Measurements from ENCODE around the gene PPM1E.

DNA sequence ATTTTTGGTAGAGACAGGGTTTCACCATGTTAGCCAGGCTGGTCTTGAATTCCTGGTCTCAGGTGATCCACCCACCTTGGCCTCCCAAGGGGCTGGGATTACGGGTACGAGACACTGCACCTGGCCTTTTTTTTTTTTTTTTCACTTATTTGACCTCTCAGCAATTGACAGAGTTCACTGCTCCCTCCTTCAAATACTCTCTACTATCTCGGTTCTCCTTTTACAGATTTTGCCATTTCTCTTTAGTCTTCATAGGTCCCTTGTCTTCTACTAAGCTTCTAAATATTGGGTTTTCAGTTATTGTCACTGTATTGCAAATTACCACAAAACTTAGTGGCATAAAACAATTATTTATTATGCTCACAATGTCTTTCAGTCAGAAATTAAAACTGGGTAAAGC is 191.8 kb downstream of the PPM1E start:
- TF ChIP-seq, protein P1, sequence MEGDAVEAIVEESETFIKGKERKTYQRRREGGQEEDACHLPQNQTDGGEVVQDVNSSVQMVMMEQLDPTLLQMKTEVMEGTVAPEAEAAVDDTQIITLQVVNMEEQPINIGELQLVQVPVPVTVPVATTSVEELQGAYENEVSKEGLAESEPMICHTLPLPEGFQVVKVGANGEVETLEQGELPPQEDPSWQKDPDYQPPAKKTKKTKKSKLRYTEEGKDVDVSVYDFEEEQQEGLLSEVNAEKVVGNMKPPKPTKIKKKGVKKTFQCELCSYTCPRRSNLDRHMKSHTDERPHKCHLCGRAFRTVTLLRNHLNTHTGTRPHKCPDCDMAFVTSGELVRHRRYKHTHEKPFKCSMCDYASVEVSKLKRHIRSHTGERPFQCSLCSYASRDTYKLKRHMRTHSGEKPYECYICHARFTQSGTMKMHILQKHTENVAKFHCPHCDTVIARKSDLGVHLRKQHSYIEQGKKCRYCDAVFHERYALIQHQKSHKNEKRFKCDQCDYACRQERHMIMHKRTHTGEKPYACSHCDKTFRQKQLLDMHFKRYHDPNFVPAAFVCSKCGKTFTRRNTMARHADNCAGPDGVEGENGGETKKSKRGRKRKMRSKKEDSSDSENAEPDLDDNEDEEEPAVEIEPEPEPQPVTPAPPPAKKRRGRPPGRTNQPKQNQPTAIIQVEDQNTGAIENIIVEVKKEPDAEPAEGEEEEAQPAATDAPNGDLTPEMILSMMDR (IDR thresholded peaks at IDR 0.05): no peak
- no peak for TF ChIP-seq ZFX (IDR thresholded peaks at IDR 0.05; ENCODE audit: borderline replicate concordance)

Data from 22Rv1 (cell line).